Mucosa of descending colon (tissue), 3 donors: ENCODE data around the gene DEAF1. TPM values are rescaled to one million over a fixed set of nuclear protein-coding genes. Genes with fewer than 3 reads are reported as not detected.

Source experiments
- ATAC-seq: fragments of 200-7000 bp; cut with Tn5 transposase; one replicate; pipeline ENCODE4 v1.9.1; 2020; ENCODE audit warnings: mild to moderate bottlenecking, moderate library complexity
- DNase-seq, 3 donors: peaks; one replicate each; pipeline ENCODE4 v3.0.0-alpha.2; 2020
- H3K36me3 ChIP-seq: fragments of 200-600 bp; one replicate; pipeline ENCODE4 v1.8.0; 2021; ENCODE audit warnings: low read depth, mild to moderate bottlenecking
- H3K4me1 ChIP-seq: fragments of 200-600 bp; one replicate; pipeline ENCODE4 v1.8.0; 2021; ENCODE audit warnings: low read depth, mild to moderate bottlenecking
- H3K4me3 ChIP-seq: fragments of 200-600 bp; one replicate; pipeline ENCODE4 v1.8.0; 2021; ENCODE audit warnings: mild to moderate bottlenecking
- H3K9me3 ChIP-seq: fragments of 200-600 bp; one replicate; pipeline ENCODE4 v1.8.0; 2021; ENCODE audit warnings: mild to moderate bottlenecking
- intact Hi-C, 2 donors: fragments of 100-400 bp; cut with DNase I in 1 of 2; cut with micrococcal nuclease in 1 of 2; formaldehyde crosslinking; loops; one replicate each; pipeline versions ENCODE4 v1.11.0 to v1.11.1; 2022; cut with DNase I, micrococcal nuclease
- total RNA-seq, 3 donors: library from RNA; stranded (reverse); fragmentation: NEBNext Ultra II Directional in 2 of 3; extraction: Animal tissue kit (Norgen Biotek cat#: 25700) in 2 of 3; gene quantifications; one replicate each; pipeline versions ENCODE4 v1.2.1 to v1.2.4, GENCODE V29; 2021 to 2023
- TF ChIP-seq, protein P1 (sequence below): fragments of 200-600 bp; IDR thresholded peaks from one replicate; pipeline ENCODE4 v1.8.0; 2022; ENCODE audit warnings: antibody characterized with exemption, mild to moderate bottlenecking
- donor health status: DM: no; HTN: no; CAD: no; lungs with moderate emphysema.
- donor health status: DM: no; HTN: no; CAD: no.
- donor health status: DM: no; HTN: yes; CAD: no.

DEAF1 gene
- total RNA-seq, 3 donors from 2014 or later = 25.1 to 35.7 (median 25.9) TPM

DNA sequence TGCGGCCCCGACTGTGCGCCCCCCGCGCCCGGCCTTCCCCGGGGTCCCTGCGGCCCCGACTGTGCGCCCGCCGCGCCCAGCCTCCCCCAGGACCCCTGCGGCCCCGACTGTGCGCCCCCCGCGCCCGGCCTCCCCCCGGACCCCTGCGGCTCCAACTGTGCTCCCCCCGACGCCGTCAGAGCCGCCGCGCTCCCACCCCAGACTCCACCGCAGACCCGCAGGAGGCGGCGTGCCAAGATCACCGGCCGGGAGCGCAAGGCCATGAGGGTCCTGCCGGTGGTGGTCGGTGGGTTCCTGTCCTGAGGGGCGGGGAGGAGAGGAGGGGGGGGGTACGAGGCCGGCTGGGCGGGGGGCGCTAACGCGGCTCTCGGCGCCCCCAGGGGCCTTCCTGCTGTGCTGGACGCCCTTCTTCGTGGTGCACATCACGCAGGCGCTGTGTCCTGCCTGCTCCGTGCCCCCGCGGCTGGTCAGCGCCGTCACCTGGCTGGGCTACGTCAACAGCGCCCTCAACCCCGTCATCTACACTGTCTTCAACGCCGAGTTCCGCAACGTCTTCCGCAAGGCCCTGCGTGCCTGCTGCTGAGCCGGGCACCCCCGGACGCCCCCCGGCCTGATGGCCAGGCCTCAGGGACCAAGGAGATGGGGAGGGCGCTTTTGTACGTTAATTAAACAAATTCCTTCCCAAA is 54.9 kb downstream of the DEAF1 start:
- peaks cover 9% of the 10 kb centered on the region for H3K4me1 ChIP-seq
- TF ChIP-seq, protein P1, sequence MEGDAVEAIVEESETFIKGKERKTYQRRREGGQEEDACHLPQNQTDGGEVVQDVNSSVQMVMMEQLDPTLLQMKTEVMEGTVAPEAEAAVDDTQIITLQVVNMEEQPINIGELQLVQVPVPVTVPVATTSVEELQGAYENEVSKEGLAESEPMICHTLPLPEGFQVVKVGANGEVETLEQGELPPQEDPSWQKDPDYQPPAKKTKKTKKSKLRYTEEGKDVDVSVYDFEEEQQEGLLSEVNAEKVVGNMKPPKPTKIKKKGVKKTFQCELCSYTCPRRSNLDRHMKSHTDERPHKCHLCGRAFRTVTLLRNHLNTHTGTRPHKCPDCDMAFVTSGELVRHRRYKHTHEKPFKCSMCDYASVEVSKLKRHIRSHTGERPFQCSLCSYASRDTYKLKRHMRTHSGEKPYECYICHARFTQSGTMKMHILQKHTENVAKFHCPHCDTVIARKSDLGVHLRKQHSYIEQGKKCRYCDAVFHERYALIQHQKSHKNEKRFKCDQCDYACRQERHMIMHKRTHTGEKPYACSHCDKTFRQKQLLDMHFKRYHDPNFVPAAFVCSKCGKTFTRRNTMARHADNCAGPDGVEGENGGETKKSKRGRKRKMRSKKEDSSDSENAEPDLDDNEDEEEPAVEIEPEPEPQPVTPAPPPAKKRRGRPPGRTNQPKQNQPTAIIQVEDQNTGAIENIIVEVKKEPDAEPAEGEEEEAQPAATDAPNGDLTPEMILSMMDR = no peak
- no peaks in the 10 kb centered on the region for H3K36me3 ChIP-seq
- no peaks in the 10 kb centered on the region for H3K9me3 ChIP-seq
- no peak overlapping the region for H3K4me3 ChIP-seq
- ATAC-seq = no peak
- intact Hi-C loops = no loop called here
- no peak for DNase-seq

DNA sequence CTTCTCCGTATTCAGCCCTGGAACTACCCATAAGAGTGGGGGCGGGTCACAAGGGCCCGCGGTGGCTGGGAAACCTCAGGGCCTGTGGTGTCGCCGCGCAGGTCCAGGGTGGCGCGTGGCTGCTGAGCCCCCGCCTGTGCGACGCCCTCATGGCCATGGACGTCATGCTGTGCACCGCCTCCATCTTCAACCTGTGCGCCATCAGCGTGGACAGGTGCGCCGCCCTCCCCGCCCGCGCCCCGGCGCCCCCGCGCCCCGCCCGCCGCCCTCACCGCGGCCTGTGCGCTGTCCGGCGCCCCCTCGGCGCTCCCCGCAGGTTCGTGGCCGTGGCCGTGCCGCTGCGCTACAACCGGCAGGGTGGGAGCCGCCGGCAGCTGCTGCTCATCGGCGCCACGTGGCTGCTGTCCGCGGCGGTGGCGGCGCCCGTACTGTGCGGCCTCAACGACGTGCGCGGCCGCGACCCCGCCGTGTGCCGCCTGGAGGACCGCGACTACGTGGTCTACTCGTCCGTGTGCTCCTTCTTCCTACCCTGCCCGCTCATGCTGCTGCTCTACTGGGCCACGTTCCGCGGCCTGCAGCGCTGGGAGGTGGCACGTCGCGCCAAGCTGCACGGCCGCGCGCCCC is 55.6 kb downstream of the DEAF1 start:
- peaks cover 9% of the 10 kb centered on the region for H3K4me1 ChIP-seq
- H3K9me3 ChIP-seq = no peaks in the 10 kb centered on the region
- ATAC-seq = no peak
- TF ChIP-seq, protein P1 = no peak
- no peak for DNase-seq
- no peak overlapping the region for H3K4me3 ChIP-seq
- intact Hi-C loops = no loop called here
- H3K36me3 ChIP-seq = no peaks in the 10 kb centered on the region

DNA sequence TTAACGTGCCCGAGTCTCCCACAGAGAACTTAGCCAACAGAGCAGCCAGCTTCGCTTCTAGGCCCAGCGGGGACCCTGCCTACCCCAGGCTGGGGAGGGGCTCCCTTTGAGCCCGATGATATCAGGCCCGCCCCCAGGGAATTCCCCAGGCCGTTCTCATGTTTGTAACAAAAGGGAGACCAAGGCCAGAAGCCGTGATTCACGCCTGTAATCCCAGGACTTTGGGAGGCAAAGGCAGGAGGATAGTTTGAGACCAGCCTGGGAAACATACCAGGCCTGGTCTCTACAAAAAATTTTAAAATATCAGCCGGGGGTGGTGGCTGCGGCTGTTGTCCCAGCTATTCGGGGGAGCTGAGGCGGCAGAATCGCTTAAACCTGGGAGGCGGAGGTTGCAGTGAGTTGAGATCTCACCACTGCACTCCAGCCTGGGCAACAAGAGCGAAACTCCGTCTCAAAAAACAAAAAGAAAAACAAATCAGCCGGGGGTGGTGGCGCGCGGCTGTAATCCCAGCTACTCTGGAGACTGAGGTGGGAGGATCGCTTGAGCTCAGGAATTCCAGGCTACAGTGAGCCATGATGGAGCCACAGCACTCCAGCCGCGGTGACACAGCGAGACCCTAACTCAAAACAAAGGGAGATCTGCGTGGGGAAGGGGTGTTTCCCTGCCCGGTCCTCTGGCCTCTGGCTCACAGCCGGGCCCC is 56.2 kb downstream of the DEAF1 start:
- Histone ChIP-seq H3K4me3 (no peak overlapping the region), H3K4me1 (peaks cover 9% of the 10 kb centered on the region), H3K9me3 (no peaks in the 10 kb centered on the region), H3K36me3 (no peaks in the 10 kb centered on the region)
- intact Hi-C loops = no loop called here
- no peak for DNase-seq
- TF ChIP-seq, protein P1 = no peak
- no peak for ATAC-seq

DNA sequence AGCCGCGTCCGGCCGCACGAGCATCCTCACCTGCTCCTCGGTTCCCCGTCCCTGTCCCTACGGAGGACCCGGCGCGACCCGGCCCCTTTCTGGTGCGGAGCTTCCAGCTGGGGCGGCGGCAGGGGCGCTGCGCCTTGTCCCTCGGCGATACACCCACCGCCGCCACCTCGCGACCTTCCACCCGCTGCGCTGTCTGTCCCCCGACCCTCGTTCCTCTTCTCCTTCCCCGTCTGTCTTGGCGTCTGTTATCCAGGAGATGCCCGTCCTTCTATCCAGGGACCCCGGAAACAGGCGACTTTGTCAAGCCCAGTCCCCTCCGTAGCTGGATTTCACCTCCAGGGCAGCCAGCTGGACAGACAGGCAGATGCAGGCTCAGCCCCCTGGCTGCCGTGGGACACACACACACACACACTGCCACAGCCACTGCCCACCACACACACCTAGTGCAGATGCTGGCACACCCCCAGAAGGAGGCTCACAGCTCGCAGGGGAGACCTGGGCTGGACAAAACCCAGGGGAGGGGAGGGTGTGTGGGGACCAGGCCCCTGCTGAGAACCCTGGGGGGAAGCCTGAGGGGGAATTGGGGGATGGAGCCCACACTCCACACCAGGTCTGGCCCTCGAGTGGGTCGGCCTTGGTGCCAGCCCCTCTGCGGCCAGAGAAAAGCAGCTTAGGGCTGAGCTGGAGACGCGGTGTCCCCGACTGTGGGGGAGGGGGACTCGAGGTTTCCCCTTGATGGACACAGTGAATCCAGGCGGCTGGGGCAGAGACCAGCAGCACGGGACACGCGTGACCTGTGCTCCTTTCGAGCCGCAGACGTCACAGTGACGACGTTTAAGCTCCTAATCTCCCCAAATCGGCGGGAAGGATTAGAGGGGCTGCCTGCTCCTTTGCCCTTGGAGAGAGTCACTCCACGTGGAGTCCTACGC is 57.2 kb downstream of the DEAF1 start:
- peaks cover 9% of the 10 kb centered on the region for H3K4me1 ChIP-seq
- TF ChIP-seq, protein P1 = no peak
- intact Hi-C loops = no loop called here
- H3K4me3 ChIP-seq = no peak overlapping the region
- no peaks in the 10 kb centered on the region for H3K36me3 ChIP-seq
- DNase-seq (no peak), ATAC-seq (no peak)
- H3K9me3 ChIP-seq = no peaks in the 10 kb centered on the region

DNA sequence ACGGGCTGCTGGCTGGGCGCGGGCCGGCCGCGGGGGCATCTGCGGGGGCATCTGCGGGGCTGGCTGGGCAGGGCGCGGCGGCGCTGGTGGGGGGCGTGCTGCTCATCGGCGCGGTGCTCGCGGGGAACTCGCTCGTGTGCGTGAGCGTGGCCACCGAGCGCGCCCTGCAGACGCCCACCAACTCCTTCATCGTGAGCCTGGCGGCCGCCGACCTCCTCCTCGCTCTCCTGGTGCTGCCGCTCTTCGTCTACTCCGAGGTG is 57.8 kb downstream of the DEAF1 start:
- DNase-seq = no peak
- no peak for ATAC-seq
- TF ChIP-seq, protein P1 = no peak
- intact Hi-C loops = no loop called here
- peaks cover 9% of the 10 kb centered on the region for H3K4me1 ChIP-seq
- no peak overlapping the region for H3K4me3 ChIP-seq
- H3K9me3 ChIP-seq = no peaks in the 10 kb centered on the region
- H3K36me3 ChIP-seq = no peaks in the 10 kb centered on the region
